Hepatocyte (in vitro differentiated cells): ENCODE measurements around the gene ALDH7A1.

ENCODE experiments used
- CTCF ChIP-seq: fragments of 200-600 bp; sonication (generic); IDR thresholded peaks from 2 replicates; pipeline ENCODE4 v1.5.1; 2016; ENCODE audit warnings: antibody characterized with exemption, mild to moderate bottlenecking; ENCODE audit not compliant: poor library complexity
- EZH2phosphoT487 ChIP-seq: fragments of 200-600 bp; sonication (generic); IDR thresholded peaks from one replicate; pipeline ENCODE4 v1.6.1; 2018; ENCODE audit warnings: antibody characterized with exemption, mild to moderate bottlenecking, low read depth, moderate library complexity; ENCODE audit not compliant: unreplicated experiment, severe bottlenecking

- TF ChIP-seq CTCF (no peak), EZH2phosphoT487 (no peak)
Observed at GRCh38 chr5:126587551-126588390, 7.2 kb downstream of the ALDH7A1 start.
